C4-2B (cell line): ENCODE data around the gene ARAF.

Experiments used
- H3K27ac ChIP-seq: fragments of 450-650 bp; 2 replicates; pipeline ENCODE4 v1.5.1; 2017
- CTCF ChIP-seq: fragments of 450-650 bp; conservative IDR thresholded peaks from 2 replicates; pipeline ENCODE4 v1.5.1; 2017; ENCODE audit warnings: mild to moderate bottlenecking
- ZFX ChIP-seq: fragments of 450-650 bp; IDR thresholded peaks from 2 replicates; pipeline ENCODE4 v1.6.1; 2017

The ARAF gene

GRCh38 chrX:47607091-47607490 is 46.1 kb downstream of the ARAF start:
- TF ChIP-seq CTCF (no peak), ZFX (no peak)
- H3K27ac ChIP-seq, result no peak overlapping the region

- H3K27ac ChIP-seq, result no peak overlapping the region
- TF ChIP-seq ZFX (no peak), CTCF (no peak)
Observed at GRCh38 chrX:47608130-47608810, 47.3 kb downstream of the ARAF start.

GRCh38 chrX:47610511-47610910 is 49.5 kb downstream of the ARAF start:
- no peak for TF ChIP-seq CTCF
- no peak for TF ChIP-seq ZFX
- no peak overlapping the region for H3K27ac ChIP-seq

- TF ChIP-seq ZFX (no peak), CTCF (no peak)
- H3K27ac ChIP-seq, result no peak overlapping the region
Observed at GRCh38 chrX:47611489-47611888, 50.5 kb downstream of the ARAF start.

- no peak overlapping the region for H3K27ac ChIP-seq
- no peak for TF ChIP-seq CTCF
- no peak for TF ChIP-seq ZFX
Observed at GRCh38 chrX:47611926-47612325, 50.9 kb downstream of the ARAF start.

- no peak overlapping the region for H3K27ac ChIP-seq
- TF ChIP-seq ZFX, result no peak
- no peak for TF ChIP-seq CTCF
Observed at GRCh38 chrX:47612418-47612817, 51.4 kb downstream of the ARAF start.

- TF ChIP-seq CTCF (no peak), ZFX (no peak)
- no peak overlapping the region for H3K27ac ChIP-seq
Observed at GRCh38 chrX:47613082-47613481, 52.1 kb downstream of the ARAF start.
